Trophoblast cell (in vitro differentiated cells and primary cell): Measurements from ENCODE around the gene KLHL26.
A peak's percentile ranks its signal among the peaks of the same experiment; 100 is the strongest.

ENCODE experiments used
- DNase-seq, 2 donors: peaks; one replicate each; pipeline ENCODE4 v3.0.0-alpha.2; 2016
- H2AFZ ChIP-seq: 2 replicates; pipeline ENCODE4 v1.6.1; 2013; ENCODE audit warnings: low read length, moderate library complexity, mild to moderate bottlenecking; ENCODE audit not compliant: insufficient read depth, poor library complexity
- H2AK5ac ChIP-seq: 2 replicates; pipeline ENCODE4 v1.6.1; 2013; ENCODE audit warnings: mild to moderate bottlenecking, low read length
- H2BK120ac ChIP-seq: 2 replicates; pipeline ENCODE4 v1.6.1; 2013; ENCODE audit warnings: low read length, mild to moderate bottlenecking, moderate library complexity; ENCODE audit not compliant: insufficient read depth, poor library complexity
- H2BK12ac ChIP-seq: 2 replicates; pipeline ENCODE4 v1.6.1; 2013; ENCODE audit warnings: mild to moderate bottlenecking, low read length, moderate library complexity
- H2BK5ac ChIP-seq: 2 replicates; pipeline ENCODE4 v1.6.1; 2013; ENCODE audit warnings: low read length, low read depth, moderate library complexity, mild to moderate bottlenecking; ENCODE audit not compliant: poor library complexity
- H3K14ac ChIP-seq: 2 replicates; pipeline ENCODE4 v1.6.1; 2013; ENCODE audit warnings: mild to moderate bottlenecking, low read length
- H3K18ac ChIP-seq: 2 replicates; pipeline ENCODE4 v1.6.1; 2013; ENCODE audit warnings: mild to moderate bottlenecking, low read length
- H3K23ac ChIP-seq: 2 replicates; pipeline ENCODE4 v1.6.1; 2013; ENCODE audit warnings: low read length
- H3K27ac ChIP-seq: 2 replicates; pipeline ENCODE4 v1.5.1; 2013; ENCODE audit warnings: low read depth, mild to moderate bottlenecking, inconsistent platforms, low read length, moderate library complexity
- H3K27me3 ChIP-seq: 2 replicates; pipeline ENCODE4 v1.6.1; 2013; ENCODE audit warnings: inconsistent platforms, mild to moderate bottlenecking, low read length, moderate library complexity; ENCODE audit not compliant: insufficient read depth
- H3K36me3 ChIP-seq, 2 experiments: 1 replicate in 1 of 2; 2 replicates in 1 of 2; pipeline ENCODE4 v1.6.1; 2013; ENCODE audit warnings: low read length in 2 of 2, mild to moderate bottlenecking in 2 of 2, moderate library complexity in 1 of 2; ENCODE audit not compliant: insufficient read depth in 2 of 2, control insufficient read depth in 1 of 2
- H3K4ac ChIP-seq: 2 replicates; pipeline ENCODE4 v1.6.1; 2013; ENCODE audit warnings: low read depth, mild to moderate bottlenecking, low read length, moderate library complexity
- H3K4me1 ChIP-seq, 2 experiments: 1 replicate in 1 of 2; 2 replicates in 1 of 2; pipeline ENCODE4 v1.6.1; 2013; ENCODE audit warnings: low read length in 2 of 2, mild to moderate bottlenecking in 2 of 2, moderate library complexity in 1 of 2; ENCODE audit not compliant: insufficient read depth in 2 of 2, control insufficient read depth in 1 of 2
- H3K4me2 ChIP-seq: 2 replicates; pipeline ENCODE4 v1.6.1; 2013; ENCODE audit warnings: inconsistent platforms, mild to moderate bottlenecking, low read length, moderate library complexity
- H3K4me3 ChIP-seq: 2 replicates; pipeline ENCODE4 v1.5.1; 2013; ENCODE audit warnings: mild to moderate bottlenecking, low read depth, low read length, inconsistent platforms
- H3K79me1 ChIP-seq: one replicate; pipeline ENCODE4 v1.6.1; 2013; ENCODE audit warnings: low read length
- H3K79me2 ChIP-seq: 2 replicates; pipeline ENCODE4 v1.6.1; 2013; ENCODE audit warnings: low read length, mild to moderate bottlenecking; ENCODE audit not compliant: control insufficient read depth, insufficient read depth, poor library complexity
- H3K9ac ChIP-seq: 2 replicates; pipeline ENCODE4 v1.6.1; 2013; ENCODE audit warnings: mild to moderate bottlenecking, low read length
- H3K9me3 ChIP-seq: 2 replicates; pipeline ENCODE4 v1.6.1; 2013; ENCODE audit warnings: low read depth, mild to moderate bottlenecking, control low read depth, inconsistent platforms, low read length; ENCODE audit not compliant: insufficient read depth
- H4K12ac ChIP-seq: 2 replicates; pipeline ENCODE4 v1.6.1; 2013; ENCODE audit warnings: low read depth, mild to moderate bottlenecking, low read length, moderate library complexity
- H4K8ac ChIP-seq: 2 replicates; pipeline ENCODE4 v1.6.1; 2013; ENCODE audit warnings: low read depth, mild to moderate bottlenecking, low read length, moderate library complexity
- H4K91ac ChIP-seq: one replicate; pipeline ENCODE4 v1.6.1; 2013; ENCODE audit warnings: low read depth, mild to moderate bottlenecking, low read length, moderate library complexity
- WGBS: extraction: QIAGEN DNeasy Blood & Tissue Kit; methylation state at CpG from one replicate; pipeline ENCODE4 v1.1.7; 2013; ENCODE audit warnings: missing lambda C conversion rate; ENCODE audit not compliant: insufficient read length, insufficient coverage; ENCODE audit errors: extremely low coverage; 5-methylcytosine and 5-hydroxymethylcytosine counted together

KLHL26 gene

GRCh38 chr19:18649371-18650020 is 12.7 kb downstream of the KLHL26 start:
- Histone ChIP-seq H3K4me3 (no peak overlapping the region), H4K8ac (no peak overlapping the region), H2BK120ac (no peak overlapping the region), H3K9ac (no peak overlapping the region), H4K12ac (no peak overlapping the region), H2AFZ (no peak overlapping the region), H2BK12ac (no peak overlapping the region), H3K36me3 (no peaks in the 10 kb centered on the region), H2AK5ac (no peak overlapping the region), H3K9me3 (peaks cover 7% of the 10 kb centered on the region), H3K18ac (no peak overlapping the region), H3K27me3 (no peaks in the 10 kb centered on the region), H3K23ac (no peak overlapping the region), H3K4ac (no peak overlapping the region), H3K79me1 (no peaks in the 10 kb centered on the region), H3K14ac (no peak overlapping the region), H3K79me2 (no peaks in the 10 kb centered on the region), H3K4me2 (no peak overlapping the region), H2BK5ac (no peak overlapping the region), H3K27ac (no peak overlapping the region), H3K4me1 (peaks cover 0 to 5% of the 10 kb centered on the region in 2 experiments), H4K91ac (no peak overlapping the region)
- no CpG with 5 or more reads among the region's 25 CpGs for WGBS
- peak in 1 of 2 donors; percentile 33 for DNase-seq

DNA sequence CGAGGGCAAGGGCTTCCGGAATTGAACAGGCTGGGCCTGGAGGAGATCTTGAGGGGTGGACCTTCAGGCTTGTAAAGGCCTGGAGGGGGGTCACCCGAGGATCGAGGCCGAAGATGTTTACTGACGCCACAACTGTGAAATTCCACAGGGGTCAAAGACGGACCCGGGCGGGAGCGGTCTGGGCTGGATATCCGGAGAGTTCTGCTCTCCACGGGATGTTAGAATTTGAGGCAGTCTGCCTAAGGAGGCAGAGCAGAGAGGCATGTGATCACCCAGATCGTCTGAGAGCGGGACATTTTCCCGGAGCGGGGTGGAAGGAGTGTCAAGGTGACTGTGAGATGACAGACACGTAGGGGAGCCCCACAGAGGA is 13.2 kb downstream of the KLHL26 start:
- Histone ChIP-seq H3K36me3 (no peaks in the 10 kb centered on the region), H2BK12ac (no peak overlapping the region), H3K4ac (no peak overlapping the region), H3K14ac (no peak overlapping the region), H4K8ac (no peak overlapping the region), H3K18ac (no peak overlapping the region), H3K27me3 (no peaks in the 10 kb centered on the region), H3K23ac (no peak overlapping the region), H2BK120ac (no peak overlapping the region), H3K9me3 (peaks cover 7% of the 10 kb centered on the region), H3K4me3 (no peak overlapping the region), H3K9ac (no peak overlapping the region), H3K79me2 (no peaks in the 10 kb centered on the region), H4K12ac (no peak overlapping the region), H3K4me1 (peaks cover 0 to 5% of the 10 kb centered on the region in 2 experiments), H3K4me2 (no peak overlapping the region), H4K91ac (no peak overlapping the region), H2AK5ac (no peak overlapping the region), H2BK5ac (no peak overlapping the region), H3K79me1 (no peaks in the 10 kb centered on the region), H2AFZ (no peak overlapping the region), H3K27ac (no peak overlapping the region)
- no peak for DNase-seq
- WGBS = no CpG with 5 or more reads among the region's 17 CpGs

GRCh38 chr19:18650468-18651041 is 13.7 kb downstream of the KLHL26 start:
- Histone ChIP-seq H3K79me2 (no peaks in the 10 kb centered on the region), H4K8ac (peak overlapping the region; percentile 13), H3K4me3 (no peak overlapping the region), H3K23ac (no peak overlapping the region), H3K18ac (no peak overlapping the region), H3K79me1 (no peaks in the 10 kb centered on the region), H3K36me3 (no peaks in the 10 kb centered on the region), H3K9ac (no peak overlapping the region), H4K91ac (no peak overlapping the region), H2AFZ (no peak overlapping the region), H4K12ac (no peak overlapping the region), H3K27me3 (no peaks in the 10 kb centered on the region), H3K14ac (no peak overlapping the region), H3K27ac (no peak overlapping the region), H3K4me2 (no peak overlapping the region), H3K9me3 (peaks cover 7% of the 10 kb centered on the region), H2BK120ac (no peak overlapping the region), H3K4ac (no peak overlapping the region), H3K4me1 (peaks cover 0 to 5% of the 10 kb centered on the region in 2 experiments), H2AK5ac (no peak overlapping the region), H2BK12ac (no peak overlapping the region), H2BK5ac (no peak overlapping the region)
- WGBS = no CpG with 5 or more reads among the region's 34 CpGs
- no peak for DNase-seq

DNA sequence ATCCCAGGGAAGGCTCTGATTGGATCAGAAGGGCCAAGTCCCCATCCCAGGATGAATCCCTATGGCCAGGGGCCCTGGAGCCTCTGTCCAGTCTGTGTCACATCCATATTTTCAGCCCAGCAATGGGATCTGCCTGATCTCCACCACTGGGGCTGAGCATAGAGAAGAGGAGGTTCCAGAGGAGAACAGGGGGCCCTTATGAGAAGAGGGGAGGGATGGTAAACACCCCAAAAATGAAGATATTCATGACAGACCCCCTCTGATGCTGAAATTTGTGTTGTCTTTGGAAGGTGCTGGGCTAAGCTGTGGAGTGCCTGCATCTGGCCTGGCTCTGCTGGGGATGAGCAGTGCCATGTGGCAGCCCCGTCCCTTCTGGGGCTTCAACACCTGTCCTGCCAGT is 14.5 kb downstream of the KLHL26 start:
- Histone ChIP-seq H3K23ac (no peak overlapping the region), H3K4ac (no peak overlapping the region), H4K8ac (no peak overlapping the region), H3K4me2 (no peak overlapping the region), H3K27ac (no peak overlapping the region), H2BK120ac (no peak overlapping the region), H3K36me3 (no peaks in the 10 kb centered on the region), H3K4me3 (no peak overlapping the region), H3K18ac (no peak overlapping the region), H3K27me3 (no peaks in the 10 kb centered on the region), H2BK12ac (no peak overlapping the region), H4K12ac (no peak overlapping the region), H3K79me1 (no peaks in the 10 kb centered on the region), H2AFZ (no peak overlapping the region), H3K4me1 (peaks cover 0 to 5% of the 10 kb centered on the region in 2 experiments), H3K9ac (no peak overlapping the region), H2AK5ac (no peak overlapping the region), H4K91ac (no peak overlapping the region), H2BK5ac (no peak overlapping the region), H3K9me3 (peaks cover 7% of the 10 kb centered on the region), H3K14ac (no peak overlapping the region), H3K79me2 (no peaks in the 10 kb centered on the region)
- WGBS = no CpG with 5 or more reads among the region's 1 CpG
- DNase-seq = no peak
